ENCODE measurements around the gene C8B.

The C8B gene

DNA sequence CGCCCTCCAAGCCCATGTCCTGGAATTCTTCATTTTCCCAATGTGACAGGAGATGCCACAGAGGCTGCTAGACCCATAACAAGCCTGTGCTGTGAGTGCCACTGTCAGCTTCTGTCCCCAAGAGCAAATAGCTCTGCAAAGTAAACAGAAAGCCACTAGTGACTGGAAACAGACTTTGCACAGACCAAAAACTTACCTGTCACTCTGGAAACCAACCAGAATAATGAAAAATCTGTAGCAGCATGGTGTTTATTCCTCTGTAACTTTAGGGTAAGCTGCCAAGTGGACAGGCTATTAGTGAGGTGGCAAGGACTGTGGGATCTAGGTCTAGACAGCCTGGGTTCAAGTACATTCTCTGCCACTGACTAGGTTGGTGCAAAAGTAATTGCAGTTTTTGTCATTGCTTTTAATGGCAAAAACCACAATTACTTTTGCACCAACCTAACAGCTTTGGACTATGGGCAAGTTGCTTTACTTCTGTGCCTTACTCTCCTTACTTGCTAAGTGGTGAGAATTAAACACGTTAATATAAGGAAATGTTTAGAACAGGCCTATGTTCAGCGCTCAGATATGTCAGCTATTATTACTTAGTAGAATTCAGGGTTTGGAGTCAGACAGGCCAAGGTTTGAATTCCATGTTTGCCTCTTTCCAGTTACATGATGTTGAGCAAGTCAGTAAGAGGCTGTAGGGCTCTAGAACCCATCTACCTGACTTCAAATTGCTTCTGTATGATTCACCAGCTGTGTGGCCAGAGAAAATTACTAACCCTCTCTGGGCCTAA lies at the start of gene C8B:
Gene C8B (minus strand): TSS at position 100 of the 782 bp plus-strand sequence. CDS start 67 bp downstream, at position 33.
- no peak for DNase-seq

DNA sequence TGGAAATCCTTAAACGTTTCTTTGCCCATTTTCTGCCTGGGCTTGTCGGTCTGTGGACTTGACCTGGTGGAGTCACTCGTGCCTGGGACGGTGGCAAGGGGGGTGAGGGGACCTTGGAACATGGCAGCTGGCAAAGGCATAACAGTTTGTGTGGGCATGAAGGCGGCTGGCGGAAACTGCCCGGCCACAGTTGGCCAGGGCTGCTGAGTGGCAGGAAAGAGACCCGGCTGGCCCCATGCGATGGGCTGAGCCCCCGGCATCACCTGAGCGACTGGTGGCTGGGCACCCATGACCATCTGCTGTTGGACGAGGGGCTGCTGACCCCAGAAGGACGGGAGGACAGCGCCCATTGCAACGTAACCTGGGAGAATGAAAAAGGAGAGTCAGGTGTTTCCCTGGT lies 49.3 kb upstream of the C8B start:
- DNase-seq: no peak

DNA sequence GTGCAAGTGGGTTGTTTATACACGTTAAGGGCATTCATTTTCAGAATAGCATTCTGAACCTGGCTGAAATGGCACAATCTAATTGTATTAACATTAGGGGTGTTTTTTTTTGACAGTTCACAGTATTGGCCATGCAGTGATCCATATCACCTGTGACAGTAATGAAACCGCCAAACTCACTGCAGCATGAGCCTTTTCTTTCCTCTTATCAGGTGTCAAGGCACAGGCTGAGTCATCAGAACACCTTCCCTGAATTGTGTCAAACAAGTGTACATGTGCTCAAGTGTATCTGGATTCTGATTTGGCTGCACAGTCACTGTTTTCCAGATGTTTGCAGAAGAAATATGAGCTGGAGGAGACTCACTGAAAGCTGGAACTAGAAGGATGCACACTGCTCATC lies 47.7 kb upstream of the C8B start:
- DNase-seq: no peak

DNA sequence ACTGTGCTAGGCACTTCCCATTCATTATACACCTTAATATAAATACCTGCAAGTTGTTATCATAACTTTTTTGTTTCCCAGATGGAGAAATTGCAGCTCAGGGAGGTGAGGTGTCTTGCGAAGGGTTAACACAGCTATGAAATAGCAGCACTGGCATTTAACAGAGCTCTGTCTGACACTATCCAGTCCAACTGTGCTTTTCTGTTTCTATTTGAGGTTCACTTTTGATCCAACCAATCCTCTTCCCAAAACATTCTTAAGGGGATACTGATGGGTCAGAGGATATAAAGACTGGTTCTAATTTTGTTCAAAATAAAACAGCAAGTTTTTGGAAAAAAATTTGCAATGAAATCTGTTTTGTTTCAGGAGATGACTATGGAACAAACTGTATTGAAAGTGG lies 46.5 kb upstream of the C8B start:
- no peak for DNase-seq

DNA sequence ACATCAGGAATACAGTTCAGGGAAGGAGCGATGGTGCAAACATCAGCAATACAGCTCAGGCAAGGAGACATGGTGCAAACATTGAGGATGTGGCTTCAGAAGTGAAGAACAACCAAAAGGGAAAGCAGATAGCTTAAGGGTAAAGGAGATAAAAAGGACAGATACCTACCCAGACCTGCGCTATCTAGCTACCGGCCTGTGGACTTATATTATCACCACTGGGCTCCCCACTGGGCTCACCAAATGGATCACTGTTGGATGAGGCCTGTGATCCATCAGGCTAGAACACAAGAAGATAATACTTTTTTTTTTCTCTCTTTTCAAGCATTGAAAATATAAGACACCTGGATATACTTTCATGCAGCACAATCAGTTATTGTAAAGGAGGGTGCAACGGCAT lies 44.7 kb upstream of the C8B start:
- DNase-seq: no peak

DNA sequence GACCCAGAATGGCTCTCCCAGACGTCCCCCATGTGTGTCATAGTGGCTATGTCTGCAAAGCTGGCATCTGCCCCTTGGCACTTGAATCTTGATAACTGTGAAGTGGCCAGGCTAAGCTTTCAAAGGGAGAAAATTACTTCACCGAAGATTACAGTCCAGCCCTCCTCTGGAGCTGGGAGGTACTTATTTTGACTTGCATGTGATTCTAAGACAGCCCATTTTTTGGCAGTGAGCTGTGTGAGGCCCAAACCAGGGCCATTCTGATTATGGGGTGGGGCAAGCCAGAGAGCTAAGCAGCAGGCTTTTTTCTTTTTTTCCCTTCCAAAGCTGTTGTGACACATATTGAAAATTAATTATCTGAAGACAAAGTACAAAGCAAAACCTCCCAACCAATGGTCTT lies 42.1 kb upstream of the C8B start:
- DNase-seq: no peak

DNA sequence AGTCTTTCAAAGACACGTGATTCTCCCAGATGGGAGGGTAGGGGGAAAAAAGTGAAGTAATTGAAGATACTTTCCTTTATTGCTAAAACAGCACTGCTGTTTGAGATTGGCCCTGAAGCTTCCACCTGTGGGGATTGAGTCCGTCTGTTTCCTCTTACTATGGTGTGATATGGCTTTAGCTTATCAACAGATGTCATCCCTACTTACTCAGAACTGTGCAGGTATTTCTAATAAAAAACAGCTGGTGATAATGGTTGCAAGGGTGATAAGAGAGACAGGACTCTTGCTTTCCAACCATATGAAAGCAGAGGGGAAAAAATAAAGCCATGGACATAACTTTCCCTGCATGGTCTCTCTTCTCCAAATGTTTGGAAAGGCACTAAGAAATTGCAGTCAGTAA lies 41.7 kb upstream of the C8B start:
- no peak for DNase-seq

DNA sequence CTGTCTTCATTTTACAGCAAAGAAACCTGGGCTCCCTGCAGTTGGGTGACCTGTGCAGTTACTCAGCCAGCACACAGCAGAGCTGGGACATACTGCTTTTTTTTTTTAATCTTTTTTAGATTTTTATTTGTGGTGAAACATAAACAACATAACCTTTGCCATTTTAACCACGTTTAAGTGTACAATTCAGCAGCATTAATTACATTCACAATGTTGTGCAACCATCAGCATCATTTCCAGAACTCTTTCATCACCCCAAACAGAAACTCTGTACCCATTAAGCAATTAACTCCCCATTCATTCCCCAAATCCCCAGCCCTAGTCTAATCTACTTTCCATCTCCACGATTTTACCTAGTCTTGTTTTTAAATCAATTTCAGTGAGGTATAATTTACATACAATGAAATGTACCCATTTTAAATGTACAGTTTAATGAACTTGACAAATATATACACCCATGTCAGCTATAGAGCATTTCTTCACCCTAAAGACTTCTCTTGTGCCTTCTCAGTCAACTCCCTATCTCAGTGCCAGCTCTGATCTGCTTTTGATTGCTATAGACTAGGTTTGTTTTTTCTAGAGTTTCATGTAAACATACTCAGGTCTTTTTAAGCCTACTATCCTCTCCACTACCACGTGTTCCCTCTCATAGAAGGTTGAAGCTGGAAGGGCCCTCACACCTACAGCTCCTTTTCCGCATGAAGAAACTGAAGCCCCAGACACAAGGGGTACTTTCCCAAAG lies 37.8 kb upstream of the C8B start:
- no peak for DNase-seq

DNA sequence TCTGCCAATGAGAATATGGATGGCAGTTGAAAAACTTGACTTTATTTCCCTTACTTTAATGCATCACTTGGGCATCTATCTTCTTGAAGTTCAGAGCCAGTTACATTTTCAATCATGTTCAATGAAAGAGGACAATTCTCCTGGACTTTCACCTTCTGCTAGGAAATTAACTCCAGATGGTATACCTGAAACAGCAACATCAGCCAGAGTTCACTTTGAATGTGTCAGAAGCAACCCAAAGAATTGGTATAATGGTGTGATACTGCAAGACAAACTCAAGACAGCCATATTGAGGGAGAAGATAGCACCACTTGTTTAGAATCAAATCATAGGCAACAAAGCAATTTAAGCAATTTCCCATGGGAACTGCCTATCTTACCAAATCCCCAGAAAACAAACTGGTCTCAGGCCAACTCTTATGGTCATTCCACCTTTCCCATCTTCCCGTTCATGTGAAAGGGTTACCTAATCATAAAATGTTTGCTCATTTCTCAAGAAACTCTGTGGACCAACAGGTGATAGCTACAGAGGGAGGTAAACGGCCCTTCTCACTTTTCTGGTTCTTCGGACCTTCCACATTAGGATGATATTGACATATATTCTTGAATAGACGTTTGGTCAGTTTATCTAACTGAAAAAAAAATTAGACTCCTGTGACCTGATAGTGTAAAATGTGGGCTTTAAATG lies 29.7 kb upstream of the C8B start:
- DNase-seq: no peak

DNA sequence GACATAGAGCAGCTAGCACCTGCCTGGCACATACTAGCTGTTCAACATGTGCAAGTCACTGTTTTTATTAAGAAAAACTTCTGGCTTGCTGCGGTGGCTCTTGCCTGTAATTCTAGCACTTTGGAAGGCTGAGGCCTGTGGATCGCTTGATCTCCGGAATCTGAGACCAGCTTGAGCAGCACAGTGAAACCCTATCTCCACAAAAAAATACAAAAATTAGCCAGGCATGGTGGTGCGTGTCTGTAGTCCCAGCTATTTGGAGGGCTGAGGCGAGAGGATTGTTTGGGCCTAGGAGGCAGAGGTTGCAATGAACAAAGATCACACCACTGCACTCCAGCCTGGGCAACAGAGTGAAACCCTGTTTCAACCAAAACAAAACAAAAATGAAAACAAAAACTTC lies 27.7 kb upstream of the C8B start:
- no peak for DNase-seq

DNA sequence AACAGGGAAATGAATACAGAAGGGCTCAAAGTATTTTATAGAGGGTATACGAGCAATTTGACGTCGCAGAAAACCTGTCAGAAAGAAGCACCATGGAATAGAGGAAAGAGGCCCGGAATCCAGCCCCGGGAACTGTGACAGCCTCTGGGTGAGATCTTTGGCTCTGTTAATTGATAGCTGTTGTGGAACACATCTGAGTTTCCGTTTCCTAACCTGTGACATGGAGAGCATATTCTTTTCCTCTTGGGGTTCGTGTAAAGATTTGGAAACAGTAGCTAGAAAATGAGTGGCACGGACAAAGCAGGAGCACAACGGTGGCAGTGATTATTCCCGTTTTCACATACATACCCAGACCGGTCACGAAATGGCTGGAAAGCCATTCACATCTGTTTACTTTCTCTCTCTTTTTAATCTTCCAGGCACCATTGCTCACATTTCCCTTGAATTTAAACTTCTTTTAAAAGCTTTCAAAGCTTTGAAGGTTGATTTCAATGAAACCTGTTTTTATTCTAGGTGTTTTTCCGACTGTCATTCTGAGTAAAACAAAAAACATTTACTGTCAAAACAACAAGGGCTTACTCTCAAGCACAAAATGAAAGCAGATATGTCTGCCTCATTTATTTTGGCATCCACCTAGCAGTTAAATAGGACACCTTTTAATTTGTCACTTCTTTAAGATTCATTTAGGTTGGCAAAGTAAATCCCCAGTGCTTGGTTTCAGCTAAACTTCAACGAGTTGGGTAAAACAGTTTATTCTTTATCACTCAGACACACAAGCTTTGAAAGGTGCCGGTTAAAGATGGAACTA lies 26.7 kb upstream of the C8B start:
- DNase-seq: no peak

DNA sequence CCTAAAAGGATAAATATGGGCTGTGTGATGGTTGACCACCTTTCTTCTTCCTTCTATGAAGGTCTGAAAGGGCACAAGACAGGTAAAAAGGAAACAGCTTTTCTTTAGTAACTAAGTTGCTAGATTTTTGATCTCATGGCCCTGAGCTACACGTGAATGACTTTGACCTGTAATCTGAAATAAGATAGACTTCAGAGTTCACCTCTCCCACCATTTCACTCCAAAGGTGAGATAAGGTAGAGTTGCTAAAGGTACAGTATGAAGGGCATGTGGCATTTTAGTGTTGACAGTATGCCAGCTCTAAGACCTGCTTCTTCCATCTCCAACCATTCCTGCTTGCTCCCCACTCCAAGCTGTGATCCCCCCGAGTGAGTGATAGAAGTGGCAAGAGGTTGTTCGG lies 25.8 kb upstream of the C8B start:
- no peak for DNase-seq

DNA sequence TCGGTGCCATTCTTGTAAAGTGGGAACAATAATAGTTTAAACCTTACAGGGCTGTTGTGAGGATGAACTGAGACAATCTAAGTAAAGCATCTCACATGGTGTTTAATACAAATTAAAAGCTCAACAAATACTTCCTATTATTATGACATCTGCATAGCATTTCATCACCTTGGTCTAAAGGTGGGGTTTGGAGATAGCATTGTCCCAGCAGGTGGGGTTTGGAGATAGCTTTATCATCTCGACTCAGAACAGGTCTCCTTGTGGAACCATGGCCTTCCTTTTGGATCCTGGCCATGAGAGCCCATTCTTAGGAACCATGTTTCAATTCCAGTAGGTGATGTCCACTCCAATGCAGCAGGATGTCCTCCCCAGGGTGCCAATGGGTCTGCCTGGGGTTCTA lies 20.6 kb upstream of the C8B start:
- no peak for DNase-seq

DNA sequence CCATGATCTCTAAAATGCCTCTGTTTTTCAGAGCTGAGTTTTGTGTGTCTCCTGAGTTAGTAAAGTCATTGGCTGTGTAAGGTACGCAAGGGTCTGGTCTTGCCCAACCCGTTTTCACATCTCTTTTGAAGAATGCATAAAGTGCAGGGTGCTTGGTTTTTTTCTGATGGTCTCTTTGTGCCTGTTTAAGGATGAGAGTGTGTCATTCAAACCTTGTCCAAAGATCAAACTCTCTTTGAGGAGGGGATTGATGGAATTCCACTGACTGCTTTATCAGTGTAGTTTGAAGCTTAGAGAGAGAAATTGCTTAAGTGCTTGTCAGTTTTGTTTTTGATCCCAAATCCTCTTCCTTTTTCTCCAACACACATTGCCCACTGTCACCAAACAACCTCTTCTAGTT lies 20.0 kb upstream of the C8B start:
- no peak for DNase-seq

DNA sequence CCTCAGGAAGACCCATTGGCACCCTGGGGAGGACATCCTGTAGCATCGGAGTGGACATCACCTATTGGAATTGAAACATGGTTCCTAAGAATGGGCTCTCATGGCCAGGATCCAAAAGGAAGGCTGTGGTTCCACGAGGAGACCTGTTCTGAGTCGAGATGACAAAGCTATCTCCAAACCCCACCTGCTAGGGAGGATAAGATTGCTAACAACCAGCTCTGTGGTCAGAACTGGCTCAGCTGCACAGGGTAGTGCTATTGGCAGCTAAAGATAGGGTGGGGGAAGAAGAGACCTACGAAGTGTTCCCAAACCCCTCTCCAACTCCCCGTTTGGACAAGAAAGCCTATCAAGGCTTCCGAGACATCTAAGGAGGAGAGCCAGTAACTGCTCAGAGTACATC lies 17.7 kb upstream of the C8B start:
- no peak for DNase-seq

DNA sequence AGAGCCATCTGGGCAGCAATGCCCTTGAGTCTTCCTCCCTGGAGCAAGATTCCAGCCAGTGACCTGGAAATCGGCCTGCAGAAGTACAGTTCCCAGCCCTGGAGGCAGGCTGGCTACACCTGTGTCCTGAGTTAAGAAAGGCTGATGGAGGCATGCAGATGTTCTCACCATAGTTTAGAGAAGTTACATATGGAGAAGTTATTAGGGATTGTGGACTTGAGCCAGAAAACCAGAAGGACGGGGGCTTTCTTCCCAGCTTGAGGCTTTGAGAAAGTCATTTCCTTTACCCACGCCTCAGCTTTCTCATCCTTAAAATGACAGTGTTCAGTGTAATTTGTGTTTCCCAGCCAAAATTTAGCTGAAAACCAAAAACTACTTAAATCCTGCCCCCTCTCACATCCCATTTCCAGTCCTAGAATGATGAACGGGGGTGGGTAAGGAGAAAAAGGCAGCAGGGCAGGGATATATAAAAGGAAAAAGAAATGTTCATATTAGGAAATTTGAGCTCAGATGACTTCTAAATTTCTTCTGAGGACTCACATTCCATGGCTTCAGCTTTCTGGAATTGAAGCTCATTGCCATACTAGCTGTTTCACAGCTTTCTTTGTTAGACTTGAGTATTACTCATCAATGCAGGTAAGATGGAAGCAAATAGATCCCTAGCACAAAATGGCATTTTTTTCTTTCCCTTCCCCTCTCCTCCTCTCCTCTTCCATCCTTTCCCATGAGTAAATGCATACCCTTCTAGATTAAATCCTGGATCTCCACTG lies 14.4 kb upstream of the C8B start:
- no peak for DNase-seq

DNA sequence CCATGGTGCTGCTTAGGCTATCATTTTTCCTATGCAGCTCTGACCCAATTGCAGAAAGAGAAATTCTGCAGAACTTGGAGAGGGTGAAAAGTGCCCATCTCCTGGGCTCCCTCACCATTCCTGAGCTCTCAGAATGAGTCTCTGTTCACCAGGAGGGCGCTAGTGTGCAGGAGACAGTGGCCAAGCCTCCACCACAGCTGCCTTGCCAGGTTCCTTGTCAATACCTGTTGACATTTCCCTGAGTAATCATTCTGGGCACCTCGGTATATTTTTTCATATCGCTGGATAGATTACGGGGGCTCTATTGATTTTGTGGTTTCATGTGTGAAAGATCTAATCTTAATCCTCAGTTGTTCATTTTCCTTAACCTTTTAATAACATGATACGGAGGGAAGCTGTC lies 13.0 kb upstream of the C8B start:
- no peak for DNase-seq

DNA sequence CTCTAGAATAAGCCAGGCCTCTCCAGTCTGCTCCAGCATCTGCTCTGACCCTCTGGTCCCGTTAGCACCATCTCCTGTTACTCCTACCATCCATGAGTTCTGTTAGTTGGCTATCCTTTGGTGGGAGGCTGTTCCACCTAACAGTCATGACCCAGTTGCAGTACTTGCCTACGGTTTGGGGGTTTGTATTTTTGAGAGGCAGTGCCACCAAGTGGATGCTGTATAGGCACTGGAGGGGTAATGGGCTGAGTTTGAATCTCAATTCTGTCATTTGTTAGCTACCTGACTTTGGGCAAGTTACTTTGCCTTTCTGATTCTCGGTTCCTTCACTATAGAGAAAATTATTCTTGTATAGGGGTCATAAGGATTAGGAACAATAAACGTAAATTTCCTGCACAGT lies 12.1 kb upstream of the C8B start:
- DNase-seq: no peak

DNA sequence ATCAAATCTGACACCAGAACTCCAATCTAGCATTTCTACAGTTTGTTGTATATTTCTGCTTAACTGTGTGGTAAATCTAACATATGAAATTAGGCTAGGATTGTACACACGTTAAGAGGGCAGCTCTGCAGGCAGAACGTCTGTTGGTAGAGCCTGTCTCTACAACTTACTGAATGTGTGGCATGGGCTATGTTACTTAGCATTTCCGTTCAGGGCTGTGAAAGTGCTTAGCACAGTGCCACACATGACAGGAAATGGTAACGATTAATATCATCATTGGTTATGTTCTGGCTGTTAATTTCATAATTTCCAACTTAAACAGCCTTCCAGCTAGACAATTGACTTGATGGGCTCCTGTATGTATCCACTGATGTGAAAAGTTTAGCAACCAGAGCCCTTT lies 9.6 kb upstream of the C8B start:
- DNase-seq: no peak

DNA sequence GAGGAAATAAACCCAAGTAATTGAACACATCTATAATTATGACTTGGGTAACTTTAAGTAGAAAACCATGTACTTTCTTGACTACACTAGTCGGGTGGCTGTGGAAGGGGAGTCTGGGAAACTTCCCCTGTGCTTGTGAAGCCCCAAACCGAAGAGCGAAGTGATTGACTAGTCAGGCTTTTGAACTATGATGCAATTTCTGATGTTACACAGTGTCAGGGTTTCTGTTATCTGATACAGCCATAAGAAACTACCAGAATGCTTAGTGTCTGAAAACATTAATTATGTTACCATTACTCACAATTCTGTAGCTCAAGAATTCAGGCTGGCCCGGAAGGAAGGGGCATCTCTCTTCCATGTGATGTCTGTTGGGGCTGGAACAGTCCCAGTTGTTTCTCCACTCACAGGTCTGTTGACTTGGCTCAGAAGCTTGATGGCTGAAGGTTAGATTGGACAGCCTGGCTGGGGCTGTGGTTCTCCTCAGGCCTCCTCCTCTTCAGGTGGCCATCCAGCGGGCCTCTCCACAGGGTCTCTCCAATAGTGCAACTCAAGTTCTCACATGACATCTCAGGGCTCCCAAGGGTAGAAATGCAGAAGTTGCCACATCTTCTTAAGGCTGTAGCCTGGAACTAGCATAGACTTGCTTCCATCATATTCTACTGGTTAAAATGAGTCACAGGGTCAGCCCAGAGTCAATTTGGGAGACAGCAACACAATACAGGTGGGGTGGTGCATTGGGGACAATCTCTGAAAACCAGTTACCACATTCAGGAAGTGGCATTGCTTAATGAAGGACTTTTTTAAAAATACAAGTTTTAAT lies 8.3 kb upstream of the C8B start:
- no peak for DNase-seq

DNA sequence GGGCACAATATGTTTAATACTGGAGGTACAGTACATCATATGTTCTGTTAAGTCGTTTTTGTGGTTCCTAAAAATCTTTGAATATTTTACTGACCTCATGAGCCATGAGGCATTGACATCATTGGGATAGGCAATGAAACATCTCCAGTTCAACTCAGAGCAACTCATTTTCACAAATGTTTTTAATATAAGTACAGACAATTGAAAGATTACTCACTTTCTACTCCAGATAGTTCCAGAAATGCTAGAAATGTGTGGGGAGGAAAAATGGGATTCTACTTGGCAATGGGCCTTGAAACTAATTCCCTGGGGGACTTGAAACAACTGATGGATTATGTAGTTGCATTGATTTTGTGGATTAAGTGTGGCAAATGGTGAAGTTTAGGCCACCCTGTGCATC lies 7.2 kb upstream of the C8B start:
- DNase-seq: no peak

DNA sequence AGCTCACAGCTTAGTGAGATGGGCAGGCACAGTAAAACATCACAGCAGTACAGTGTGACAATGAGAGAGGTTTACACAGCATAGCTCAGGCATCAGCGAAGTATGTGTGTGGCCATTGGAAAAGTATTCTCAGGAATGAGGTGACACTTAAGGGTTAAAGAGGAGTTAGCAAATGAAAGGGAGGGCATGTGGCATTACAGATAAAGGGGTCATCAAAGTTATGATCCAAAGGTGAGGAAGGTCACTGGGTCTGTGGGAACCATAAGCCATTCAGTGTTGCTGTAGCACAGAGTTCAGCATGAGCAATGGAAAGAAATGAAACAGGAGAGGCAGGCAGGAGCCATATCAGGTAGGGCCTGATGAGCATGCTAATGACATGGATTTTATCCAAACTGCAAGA lies 4.5 kb upstream of the C8B start:
- no peak for DNase-seq

Measured in NCI-H1092 (cell line).